Aorta (tissue), 5 donors: ENCODE measurements around the gene AMZ1. TPM values are rescaled to one million over a fixed set of nuclear protein-coding genes. Genes with fewer than 3 reads are reported as not detected.

Source experiments
- ATAC-seq: fragments of 200-7000 bp; cut with Tn5 transposase; one replicate; pipeline ENCODE4 v1.9.1; 2022; ENCODE audit warnings: moderate library complexity; ENCODE audit not compliant: low FRiP score
- DNase-seq, 2 donors: peaks; one replicate each; pipeline ENCODE4 v3.0.0-alpha.2; 2020
- H3K27ac ChIP-seq, 2 donors: one replicate each; pipeline ENCODE4 v1.5.1; 2013; ENCODE audit warnings: low read length in 2 of 2, mild to moderate bottlenecking in 2 of 2, moderate library complexity in 2 of 2, control low read depth in 1 of 2, inconsistent platforms in 1 of 2, low read depth in 1 of 2
- H3K27me3 ChIP-seq, 2 donors: one replicate each; pipeline ENCODE4 v1.6.1; 2013; ENCODE audit warnings: control low read depth in 1 of 2, low read length in 1 of 2, mild to moderate bottlenecking in 1 of 2, moderate library complexity in 1 of 2; ENCODE audit not compliant: insufficient read depth in 2 of 2, control insufficient read depth in 1 of 2
- H3K36me3 ChIP-seq, 2 donors: one replicate each; pipeline ENCODE4 v1.6.1; 2013; ENCODE audit warnings: control low read depth in 1 of 2, low read length in 1 of 2, mild to moderate bottlenecking in 1 of 2; ENCODE audit not compliant: insufficient read depth in 2 of 2, control insufficient read depth in 1 of 2
- H3K4me1 ChIP-seq, 2 donors: one replicate each; pipeline ENCODE4 v1.6.1; 2013; ENCODE audit warnings: low read length in 2 of 2, control low read depth in 1 of 2, mild to moderate bottlenecking in 1 of 2, moderate library complexity in 1 of 2; ENCODE audit not compliant: insufficient read depth in 2 of 2, control insufficient read depth in 1 of 2
- H3K4me3 ChIP-seq, 2 donors: one replicate each; pipeline ENCODE4 v1.5.1; 2013; ENCODE audit warnings: low read length in 2 of 2, control low read depth in 1 of 2, mild to moderate bottlenecking in 1 of 2
- H3K9me3 ChIP-seq: one replicate; pipeline ENCODE4 v1.6.1; 2013; ENCODE audit warnings: mild to moderate bottlenecking, low read length; ENCODE audit not compliant: control insufficient read depth
- WGBS, 2 donors: extraction: QIAGEN DNeasy Blood & Tissue Kit; methylation state at CpG; one replicate each; pipeline ENCODE4 v1.1.7; 2013; 5-methylcytosine and 5-hydroxymethylcytosine counted together
- intact Hi-C, 2 donors: fragments of 100-400 bp; cut with DNase I; formaldehyde crosslinking; loops; one replicate each; pipeline versions ENCODE4 v1.14.2 to v1.15.0; 2022
- polyA plus RNA-seq, 2 donors: library from polyadenylated mRNA; stranded (reverse); fragments of 200-250 nt; gene quantifications; one replicate each; pipeline ENCODE4 v1.2.3, GENCODE V29; 2013
- total RNA-seq, 2 donors: library from RNA; stranded (reverse); fragmentation: NEBNext Ultra II Directional; extraction: Animal tissue kit (Norgen Biotek cat#: 25700); gene quantifications; one replicate each; pipeline ENCODE4 v1.2.1, GENCODE V29; 2021
- donor health status: healthy with polysubstance abuse.
- donor health status: Bipolar disorder and iron deficiency.
- donor health status: DM: no; HTN: no; CAD: no.
- donor health status: DM: no; HTN: no; CAD: no.
- donor health status: DM: yes; HTN: yes; CAD: no.

The AMZ1 gene
- total and polyA plus RNA-seq, 4 donors, result 0.13 to 2.0 (median 1.1) TPM; not detected in 1

DNA sequence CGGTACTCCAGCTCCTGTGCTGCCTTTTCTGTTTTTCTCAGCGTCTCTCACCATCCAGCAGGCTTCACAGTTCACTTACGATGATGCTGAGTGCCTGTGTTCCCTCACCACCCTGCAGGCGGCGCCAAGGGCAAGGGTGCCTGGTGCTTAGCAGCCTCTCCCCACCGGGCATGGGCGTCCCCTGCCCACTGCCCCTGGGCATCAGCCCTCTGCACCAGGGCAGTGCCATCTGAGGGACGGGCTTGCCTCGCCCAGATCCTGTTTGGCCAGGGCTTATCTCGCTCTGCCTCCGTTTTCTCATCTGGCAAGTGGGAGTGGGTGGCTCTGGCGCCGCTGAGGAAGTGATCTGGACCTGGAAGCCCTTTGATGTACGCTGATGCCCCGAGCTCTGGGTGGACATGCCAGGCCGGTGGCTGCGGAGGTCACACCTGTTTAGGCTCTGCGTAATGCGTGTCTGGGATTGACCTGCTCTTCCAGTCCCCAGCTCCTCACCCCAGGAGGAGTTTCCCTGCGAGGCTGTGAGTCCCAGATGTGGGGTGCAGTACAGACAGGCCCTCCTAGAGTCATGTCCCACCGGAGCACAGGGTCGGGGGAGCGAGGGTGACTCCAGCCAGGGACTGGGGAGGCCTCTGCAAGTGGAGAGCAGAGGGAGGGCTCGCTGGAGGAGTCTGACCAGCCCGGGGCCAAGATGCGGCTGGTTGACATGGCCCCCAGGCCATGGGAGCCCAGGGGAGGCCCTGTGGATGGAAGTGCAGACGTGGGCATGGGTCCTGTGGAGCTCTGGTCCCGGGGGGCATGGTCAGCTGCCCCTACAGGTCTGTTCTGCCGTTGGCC, 44.4 kb upstream of the AMZ1 start:
- no peak for ATAC-seq
- 93 to 94% methylated on average over 29 of the region's 29 CpGs for WGBS, 2 donors
- intact Hi-C loops, result loop anchor here in 1 of 2 donors (5.0 kb wide), 1 partner anchor 241 kb away; the partner anchor contains the start of gene CHST12

DNA sequence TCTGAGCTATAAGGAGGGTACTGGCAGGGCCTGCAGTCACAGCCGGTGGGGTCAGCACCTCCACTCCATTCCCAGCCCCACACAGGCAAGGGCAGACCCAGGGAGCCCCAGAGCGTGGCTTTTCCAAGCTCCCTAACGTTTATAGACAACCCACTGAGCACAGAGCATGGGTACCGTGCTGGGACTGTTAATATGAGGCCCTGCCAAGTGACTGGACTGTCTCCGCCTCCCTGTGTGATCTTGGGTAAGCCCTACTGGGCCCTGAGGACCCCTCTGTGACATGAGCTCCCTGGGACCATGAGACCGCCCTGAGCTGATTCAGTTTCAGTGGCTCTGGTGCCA, 43.8 kb upstream of the AMZ1 start:
- no peaks in the 10 kb centered on the region for H3K27me3 ChIP-seq
- no peaks in the 10 kb centered on the region for H3K4me1 ChIP-seq
- H3K9me3 ChIP-seq, result no peaks in the 10 kb centered on the region
- 89 to 93% methylated on average over 6 of the region's 6 CpGs for WGBS, 2 donors
- intact Hi-C loops, result loop anchor here in 1 of 2 donors (5.0 kb wide), 1 partner anchor 242 kb away; the partner anchor contains the start of gene CHST12
- no peak overlapping the region for H3K27ac ChIP-seq
- H3K4me3 ChIP-seq, result no peak overlapping the region
- DNase-seq, result peak in 1 of 2 donors; percentile 43
- H3K36me3 ChIP-seq, result no peaks in the 10 kb centered on the region
- no peak for ATAC-seq

More for the DNA sequence above, 44.4 kb upstream of the AMZ1 start:
- Histone ChIP-seq H3K27me3 (no peaks in the 10 kb centered on the region), H3K4me1 (no peaks in the 10 kb centered on the region), H3K9me3 (no peaks in the 10 kb centered on the region), H3K4me3 (no peak overlapping the region), H3K36me3 (no peaks in the 10 kb centered on the region), H3K27ac (no peak overlapping the region)
- peak in 1 of 2 donors; percentile 74 for DNase-seq

DNA sequence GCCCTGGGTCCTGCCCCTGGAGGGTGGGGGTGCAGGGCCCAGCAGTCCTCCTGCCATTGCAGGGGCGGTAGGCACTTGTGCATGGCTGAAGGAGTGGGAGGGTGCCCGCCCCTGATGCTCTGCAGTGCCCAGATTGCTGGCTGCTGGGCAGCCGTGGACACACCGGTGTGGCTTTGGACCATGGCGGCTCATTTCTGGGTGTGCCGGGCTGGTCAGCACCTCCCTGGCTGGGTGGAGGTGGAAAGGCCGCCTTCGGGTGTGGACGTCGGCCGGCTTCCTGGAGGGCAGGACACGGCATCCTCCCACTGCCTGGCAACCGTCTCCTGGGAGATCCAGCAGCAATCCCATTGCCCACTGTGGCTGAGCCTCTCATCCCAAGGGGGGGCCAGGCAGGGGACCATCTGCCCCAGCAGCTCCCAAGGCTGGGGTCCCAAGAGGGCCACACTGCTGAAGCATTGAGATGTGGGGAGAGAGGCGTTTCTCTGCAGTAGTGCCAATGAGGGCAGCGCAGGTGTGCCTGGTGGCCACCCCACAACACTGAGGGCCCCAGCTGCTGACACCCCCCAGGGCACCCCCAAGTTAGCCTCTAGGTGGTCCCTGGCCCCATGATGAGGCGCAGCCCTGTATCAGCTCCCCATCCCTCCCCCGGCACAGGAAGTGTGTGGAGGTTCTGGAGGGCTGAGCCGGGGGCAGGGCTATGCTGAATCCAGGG, 43.3 kb upstream of the AMZ1 start:
- intact Hi-C loops, result loop anchor here in 1 of 2 donors (5.0 kb wide), 1 partner anchor 242 kb away; the partner anchor contains the start of gene CHST12
- Histone ChIP-seq H3K4me3 (no peak overlapping the region), H3K9me3 (no peaks in the 10 kb centered on the region), H3K27ac (no peak overlapping the region), H3K4me1 (no peaks in the 10 kb centered on the region), H3K27me3 (no peaks in the 10 kb centered on the region), H3K36me3 (no peaks in the 10 kb centered on the region)
- WGBS, 2 donors, result 89 to 91% methylated on average over 18 of the region's 18 CpGs
- peak; percentile 43 to 72 for DNase-seq
- ATAC-seq, result no peak

DNA sequence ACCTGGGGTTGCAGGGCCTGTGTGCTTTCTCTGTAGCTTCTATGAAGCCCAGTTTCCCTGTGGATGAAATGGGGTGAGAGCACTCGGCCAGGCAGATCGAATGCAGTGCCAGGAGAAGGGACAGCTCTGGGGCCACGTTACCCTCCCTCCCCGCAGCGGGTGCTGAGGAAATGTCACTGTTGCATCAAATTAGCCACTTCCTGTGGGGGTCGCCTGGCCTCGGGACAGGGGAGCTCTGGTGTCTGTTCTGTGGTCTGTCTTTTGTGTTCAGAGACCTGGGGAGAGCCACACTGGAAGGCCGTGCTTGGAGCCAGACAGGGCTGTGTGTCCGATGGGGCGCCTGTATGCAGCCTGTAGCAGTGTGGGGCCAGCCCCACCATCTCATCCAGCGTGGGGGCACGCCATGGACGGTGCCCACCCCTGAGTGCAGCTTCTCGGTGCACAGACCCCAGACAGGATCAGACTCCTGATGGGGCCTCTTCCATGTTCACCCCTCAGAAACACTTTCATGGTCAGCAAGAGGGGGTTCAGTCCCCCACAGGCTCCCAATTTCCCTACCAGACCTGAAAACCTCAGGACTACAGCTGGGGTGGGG, 42.6 kb upstream of the AMZ1 start:
- ATAC-seq (no peak), DNase-seq (peak; percentile 57 to 75)
- Histone ChIP-seq H3K4me3 (no peak overlapping the region), H3K27me3 (no peaks in the 10 kb centered on the region), H3K4me1 (no peaks in the 10 kb centered on the region), H3K27ac (no peak overlapping the region), H3K36me3 (no peaks in the 10 kb centered on the region), H3K9me3 (no peaks in the 10 kb centered on the region)
- 85 to 87% methylated on average over 14 of the region's 14 CpGs for WGBS, 2 donors
- intact Hi-C loops, result no loop called here

DNA sequence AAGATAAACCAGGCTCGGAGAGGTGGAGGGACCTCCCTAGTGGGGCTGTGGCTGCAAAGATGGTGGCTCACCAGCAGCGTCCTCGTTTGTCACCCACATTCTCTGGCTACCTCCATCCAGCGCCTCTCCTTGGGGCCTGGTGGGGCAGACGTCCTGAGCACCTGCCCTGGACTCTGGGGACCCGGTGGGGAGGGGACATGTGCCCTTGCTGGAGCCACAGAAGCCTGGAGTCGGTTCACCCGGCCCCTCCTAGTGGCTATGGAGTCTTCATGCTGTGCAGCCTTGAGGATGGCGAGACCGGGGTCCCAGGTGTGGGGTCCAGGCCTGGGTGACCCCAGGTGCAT, 41.7 kb upstream of the AMZ1 start:
- Histone ChIP-seq H3K4me1 (no peaks in the 10 kb centered on the region), H3K27me3 (no peaks in the 10 kb centered on the region), H3K9me3 (no peaks in the 10 kb centered on the region), H3K4me3 (no peak overlapping the region), H3K36me3 (no peaks in the 10 kb centered on the region), H3K27ac (no peak overlapping the region)
- intact Hi-C loops, result no loop called here
- 90 to 91% methylated on average over 10 of the region's 10 CpGs for WGBS, 2 donors
- DNase-seq (peak in 1 of 2 donors; percentile 73), ATAC-seq (no peak)

DNA sequence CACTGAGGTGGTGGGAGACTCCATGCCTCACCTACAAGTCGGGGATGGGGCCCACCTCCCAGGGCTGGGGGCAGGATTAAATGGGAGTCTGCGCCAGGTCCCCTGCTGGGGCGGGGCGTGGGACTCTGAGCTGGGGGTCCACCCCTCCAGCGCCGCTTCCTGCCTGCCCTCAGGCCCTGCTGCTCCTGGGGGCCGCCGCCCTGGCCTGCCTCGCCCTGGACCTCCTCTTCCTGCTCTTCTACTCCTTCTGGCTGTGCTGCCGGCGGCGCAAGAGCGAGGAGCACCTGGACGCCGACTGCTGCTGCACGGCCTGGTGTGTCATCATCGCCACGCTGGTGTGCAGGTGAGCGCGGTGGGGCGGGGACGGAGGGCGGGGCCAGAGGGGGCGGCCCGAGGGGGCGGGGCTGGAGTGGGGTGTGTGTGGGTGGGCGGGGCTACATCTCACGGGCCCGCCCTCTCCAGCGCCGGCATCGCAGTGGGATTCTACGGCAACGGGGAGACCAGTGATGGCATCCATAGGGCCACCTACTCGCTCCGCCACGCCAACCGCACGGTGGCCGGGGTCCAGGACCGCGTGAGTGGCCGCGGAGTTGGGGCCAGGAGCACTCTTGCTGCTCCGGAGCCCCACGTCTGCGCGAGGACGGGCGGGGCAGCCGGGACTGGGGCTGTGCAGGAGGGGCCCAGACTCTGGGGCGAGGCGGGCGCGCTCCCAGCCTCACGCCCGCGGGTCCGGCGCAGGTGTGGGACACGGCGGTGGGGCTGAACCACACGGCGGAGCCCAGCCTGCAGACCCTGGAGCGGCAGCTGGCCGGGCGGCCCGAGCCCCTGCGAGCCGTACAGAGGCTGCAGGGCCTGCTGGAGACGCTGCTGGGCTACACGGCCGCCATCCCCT, 41.1 kb upstream of the AMZ1 start:
- ATAC-seq (no peak), DNase-seq (peak in 1 of 2 donors; percentile 77)
- no peak overlapping the region for H3K4me3 ChIP-seq
- peaks cover 0 to 2% of the 10 kb centered on the region in 2 donors for H3K36me3 ChIP-seq
- no peaks in the 10 kb centered on the region for H3K4me1 ChIP-seq
- intact Hi-C loops, result no loop called here
- no peak overlapping the region for H3K27ac ChIP-seq
- no peaks in the 10 kb centered on the region for H3K9me3 ChIP-seq
- WGBS, 2 donors, result 82 to 83% methylated on average over 66 to 73 of the region's 73 CpGs
- H3K27me3 ChIP-seq, result no peaks in the 10 kb centered on the region

DNA sequence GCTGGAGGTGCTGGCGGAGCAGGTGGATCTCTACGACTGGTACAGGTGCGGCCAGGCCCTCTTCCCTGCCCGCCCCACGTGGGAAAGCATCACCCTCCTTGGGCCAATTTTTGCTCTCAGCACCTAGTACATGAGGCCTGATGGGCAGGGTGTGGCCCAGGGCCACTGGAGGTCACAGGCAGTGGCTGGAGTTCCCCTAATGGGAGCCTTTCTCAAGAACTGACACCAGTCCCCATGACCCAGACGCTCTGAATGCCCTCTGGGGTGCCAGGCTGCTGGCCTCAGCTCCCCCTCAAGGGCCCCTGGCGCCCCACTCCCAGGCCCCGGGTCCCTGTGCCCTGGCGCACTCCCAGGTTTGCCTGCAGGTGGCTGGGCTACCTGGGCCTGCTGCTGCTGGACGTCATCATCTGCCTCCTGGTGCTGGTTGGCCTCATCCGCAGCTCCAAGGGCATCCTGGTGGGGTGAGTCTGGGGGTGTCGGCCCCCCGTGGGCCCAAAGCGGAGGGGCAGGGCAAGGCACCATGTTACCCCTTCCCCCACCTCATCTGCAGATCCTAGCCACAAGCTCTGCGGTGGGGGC, 40.3 kb upstream of the AMZ1 start:
- intact Hi-C loops, result no loop called here
- WGBS, 2 donors, result 91 to 92% methylated on average over 12 to 15 of the region's 15 CpGs
- H3K36me3 ChIP-seq, result peaks cover 0 to 2% of the 10 kb centered on the region in 2 donors
- no peaks in the 10 kb centered on the region for H3K4me1 ChIP-seq
- no peak for ATAC-seq
- H3K4me3 ChIP-seq, result no peak overlapping the region
- no peak for DNase-seq
- no peaks in the 10 kb centered on the region for H3K9me3 ChIP-seq
- H3K27ac ChIP-seq, result no peak overlapping the region
- no peaks in the 10 kb centered on the region for H3K27me3 ChIP-seq
